Glomerular visceral epithelial cell (primary cell): ENCODE results near the gene NAA80.
"Not testable (repeated sequence)": the region's sequence is repeated elsewhere in the genome, so short reads cannot be mapped to it uniquely, and the experiment has no call there.

Experiments used
- DNase-seq: peaks from one replicate; pipeline ENCODE4 v3.0.0-alpha.2; 2016; ENCODE audit errors: extremely low spot score

Gene NAA80

DNA sequence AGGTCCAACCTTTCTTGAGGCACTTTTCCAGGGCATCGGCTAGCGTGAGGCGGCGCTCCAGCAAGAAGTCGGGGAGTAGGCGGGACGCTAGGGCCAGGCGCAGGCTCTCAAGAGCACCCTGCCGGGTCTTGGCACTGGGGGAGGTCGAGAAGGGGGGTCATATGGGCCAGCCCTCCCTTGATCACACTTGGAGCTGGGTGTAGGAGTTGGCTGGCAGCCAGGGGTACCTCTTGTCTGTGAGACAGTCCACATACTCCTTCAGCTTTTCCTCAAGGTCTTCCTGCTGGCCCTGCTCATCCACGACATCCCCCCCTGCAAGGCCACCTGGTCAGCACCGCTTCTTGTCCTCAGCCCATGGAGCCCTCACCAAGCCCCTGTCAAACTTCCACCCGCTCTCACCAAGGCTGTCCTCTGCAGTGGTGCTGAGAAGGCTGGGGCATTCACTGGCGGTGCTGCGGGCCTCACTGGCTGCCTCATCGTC, 9.0 kb downstream of the NAA80 start:
- DNase-seq: no peak

DNA sequence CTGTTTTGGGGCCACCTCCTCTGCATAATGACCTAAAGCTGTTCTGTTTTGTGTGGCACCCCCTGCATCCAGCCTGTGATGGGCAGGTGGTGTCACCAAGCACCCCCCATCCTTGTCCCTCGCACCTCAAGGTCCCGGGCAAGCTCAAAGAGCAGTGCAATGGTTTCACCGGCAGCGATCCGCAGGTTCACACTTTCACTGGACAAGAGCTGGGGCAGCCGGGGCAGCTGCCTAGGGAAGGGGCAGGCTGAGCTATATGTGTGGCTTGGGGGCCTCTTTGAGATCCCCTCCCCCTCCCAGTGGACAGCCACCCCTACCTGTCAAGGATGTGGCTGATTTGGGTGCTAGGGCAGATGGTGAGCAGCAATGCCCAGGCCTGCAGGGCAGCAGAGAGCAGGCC, 10.1 kb downstream of the NAA80 start:
- DNase-seq: no peak

DNA sequence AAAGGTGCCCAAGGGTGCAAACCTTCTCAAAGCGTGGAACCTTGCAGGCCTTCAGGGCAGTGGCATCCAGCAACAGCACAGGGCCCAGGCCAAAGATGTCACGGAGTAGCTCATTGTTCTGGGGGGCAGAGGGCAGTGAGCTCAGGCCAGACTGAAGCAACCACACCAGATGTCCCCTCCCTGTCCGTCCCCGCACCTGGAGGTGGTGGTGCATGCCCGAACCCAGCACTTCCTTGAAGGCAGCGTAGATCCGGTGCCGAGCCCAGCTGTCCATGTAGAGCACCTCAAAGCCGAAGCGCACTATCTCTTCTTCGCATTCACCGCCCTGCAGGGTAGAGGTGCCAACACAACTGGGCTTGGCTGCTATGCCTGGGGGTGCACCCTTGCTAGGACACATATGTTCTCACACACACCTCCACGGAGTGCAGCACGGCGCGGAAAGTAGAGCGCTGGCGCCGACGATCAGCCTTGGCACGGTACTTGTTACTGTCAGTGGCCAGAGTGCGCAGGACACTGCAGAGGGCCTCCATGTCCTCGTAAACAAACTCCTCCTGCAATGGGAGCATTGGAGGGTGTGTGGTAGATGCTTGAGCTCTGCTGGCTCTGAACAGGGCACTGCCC, 10.7 kb downstream of the NAA80 start:
- no peak for DNase-seq

DNA sequence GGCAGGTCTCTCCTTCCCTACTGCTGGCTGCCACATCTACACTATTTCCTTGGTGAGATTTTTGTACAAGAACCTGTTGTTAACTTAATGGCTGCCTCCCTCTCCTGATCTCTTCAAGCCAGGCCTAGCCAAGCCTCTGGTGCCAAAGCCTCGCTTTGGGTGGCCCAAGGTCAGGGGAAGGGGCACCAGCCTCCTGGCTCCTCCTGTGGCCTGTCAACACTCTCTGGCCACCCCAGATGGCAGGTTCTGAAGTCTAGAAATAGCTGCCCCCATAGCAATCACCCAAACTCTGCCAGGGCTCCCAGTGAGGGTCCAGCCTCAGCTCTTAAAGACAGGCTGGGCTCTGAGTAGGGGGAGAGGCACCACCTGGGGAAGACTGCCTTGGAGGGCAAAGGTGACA, 11.9 kb downstream of the NAA80 start:
- DNase-seq: no peak

DNA sequence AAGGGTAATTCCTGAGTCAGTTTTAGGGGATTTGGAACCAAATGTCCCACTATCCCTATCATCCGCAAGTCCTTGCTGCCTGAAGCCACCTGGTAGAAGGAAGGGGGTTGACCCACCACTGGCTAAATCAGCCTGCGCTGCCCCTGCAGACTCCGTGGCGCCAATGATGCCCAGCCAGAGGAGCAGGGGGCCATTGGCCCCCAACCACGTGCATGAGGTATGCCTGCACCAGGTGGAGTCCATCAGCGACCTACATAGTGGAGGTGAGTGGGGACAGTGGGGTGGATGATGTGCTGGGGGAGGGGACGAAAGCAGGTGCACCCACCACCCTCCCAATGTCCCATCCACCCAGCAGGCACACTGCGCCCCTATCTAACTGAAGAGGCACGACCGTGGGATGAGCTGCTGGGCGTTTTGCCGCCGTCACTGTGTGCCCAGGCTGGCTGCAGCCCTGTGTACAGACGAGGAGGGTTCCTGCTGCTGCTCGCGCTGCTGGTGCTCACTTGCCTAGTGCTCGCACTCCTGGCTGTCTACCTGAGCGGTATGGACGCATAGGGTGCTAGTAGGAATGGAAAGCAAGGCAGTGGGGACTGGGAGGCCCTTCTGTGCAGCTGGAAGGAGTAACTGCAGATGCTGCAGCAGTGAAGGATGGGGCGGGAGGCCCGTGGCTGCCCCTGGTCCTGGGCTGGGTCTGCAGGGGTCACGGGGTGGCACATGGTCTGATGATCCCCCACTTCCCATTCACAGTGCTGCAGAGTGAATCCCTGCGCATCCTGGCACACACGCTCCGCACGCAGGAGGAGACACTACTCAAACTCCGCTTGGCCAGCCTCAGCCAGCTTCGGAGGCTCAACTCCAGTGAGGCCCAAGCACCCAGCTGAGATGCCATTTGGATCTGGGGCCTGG, 12.6 kb downstream of the NAA80 start:
- no peak for DNase-seq

DNA sequence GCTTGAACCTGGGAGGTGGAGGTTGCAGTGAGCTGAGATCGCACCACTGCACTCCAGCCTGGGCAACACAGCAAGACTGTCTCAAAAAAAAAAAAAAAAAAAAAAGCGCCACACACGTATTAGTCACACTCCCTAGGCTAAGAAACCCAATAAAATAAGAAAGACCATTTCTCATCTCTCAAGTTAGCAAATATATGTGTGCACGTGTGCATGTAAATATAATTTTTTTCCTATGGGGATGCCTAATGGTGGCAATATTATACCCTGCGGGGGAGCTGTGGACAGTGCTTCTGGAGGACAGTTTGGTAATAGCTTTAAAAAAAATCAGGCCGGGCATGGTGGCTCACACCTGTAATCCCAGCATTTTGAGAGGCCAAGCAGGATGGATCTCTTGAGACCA, 15.1 kb downstream of the NAA80 start:
- not testable (repeated sequence) for DNase-seq

DNA sequence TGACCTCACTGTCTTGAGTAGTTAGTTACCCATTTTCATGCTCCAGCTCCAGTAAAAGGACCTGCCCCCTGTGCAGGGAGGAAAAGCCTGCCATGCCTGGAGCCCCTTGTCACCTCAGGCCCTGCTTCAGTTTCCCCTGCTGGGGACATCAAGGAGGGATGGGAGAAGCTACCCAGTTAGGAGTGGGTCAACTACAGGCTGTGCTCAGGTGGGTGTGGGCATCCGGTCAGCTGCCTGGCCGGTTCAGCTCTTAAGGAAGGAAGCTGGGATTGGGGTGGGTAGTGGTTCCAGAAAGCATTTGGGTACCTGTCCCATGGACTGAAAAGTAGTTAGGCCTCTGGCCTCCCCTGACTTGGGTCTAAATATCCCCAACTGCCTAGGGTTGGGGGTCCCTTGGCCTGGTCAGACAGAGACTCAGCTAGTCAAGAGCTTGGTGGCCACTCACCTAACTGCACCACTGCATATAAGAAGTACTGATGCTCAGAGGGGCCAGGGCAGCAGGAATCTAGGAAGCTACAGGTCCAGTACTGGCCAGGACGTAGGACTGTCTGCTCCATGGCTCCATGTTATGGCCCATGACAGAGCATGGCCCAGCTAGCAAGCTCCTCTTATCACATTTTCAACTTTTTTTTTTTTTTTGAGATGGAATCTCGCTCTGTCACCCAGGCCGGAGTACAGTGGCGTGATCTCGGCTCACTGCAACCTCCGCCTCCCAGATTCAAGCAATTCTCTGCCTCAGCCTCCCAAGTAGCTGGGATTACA, 19.8 kb downstream of the NAA80 start:
- no peak for DNase-seq

DNA sequence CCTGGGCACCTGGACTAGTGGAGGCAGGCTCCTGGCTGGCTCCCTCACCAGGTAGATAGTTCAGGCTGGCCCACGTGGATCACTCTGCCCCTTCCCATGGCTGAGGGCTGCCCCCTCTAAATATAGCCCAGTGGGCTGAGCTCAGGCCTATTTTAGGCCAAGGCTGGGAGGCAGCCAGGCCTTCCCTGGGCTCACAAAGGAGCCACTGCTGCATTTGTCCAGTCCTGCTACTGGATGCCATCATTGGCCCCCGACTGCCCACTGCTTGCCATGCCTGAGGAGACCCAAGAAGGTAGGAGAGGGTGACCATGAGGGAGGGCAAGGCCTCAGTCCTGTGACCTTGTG, 20.4 kb downstream of the NAA80 start, which contains the start of gene LSMEM2:
LSMEM2 (plus strand) TSS at position 208 of the 345 bp plus-strand sequence; CDS start at position 235, 27 bp downstream.
- no peak for DNase-seq

DNA sequence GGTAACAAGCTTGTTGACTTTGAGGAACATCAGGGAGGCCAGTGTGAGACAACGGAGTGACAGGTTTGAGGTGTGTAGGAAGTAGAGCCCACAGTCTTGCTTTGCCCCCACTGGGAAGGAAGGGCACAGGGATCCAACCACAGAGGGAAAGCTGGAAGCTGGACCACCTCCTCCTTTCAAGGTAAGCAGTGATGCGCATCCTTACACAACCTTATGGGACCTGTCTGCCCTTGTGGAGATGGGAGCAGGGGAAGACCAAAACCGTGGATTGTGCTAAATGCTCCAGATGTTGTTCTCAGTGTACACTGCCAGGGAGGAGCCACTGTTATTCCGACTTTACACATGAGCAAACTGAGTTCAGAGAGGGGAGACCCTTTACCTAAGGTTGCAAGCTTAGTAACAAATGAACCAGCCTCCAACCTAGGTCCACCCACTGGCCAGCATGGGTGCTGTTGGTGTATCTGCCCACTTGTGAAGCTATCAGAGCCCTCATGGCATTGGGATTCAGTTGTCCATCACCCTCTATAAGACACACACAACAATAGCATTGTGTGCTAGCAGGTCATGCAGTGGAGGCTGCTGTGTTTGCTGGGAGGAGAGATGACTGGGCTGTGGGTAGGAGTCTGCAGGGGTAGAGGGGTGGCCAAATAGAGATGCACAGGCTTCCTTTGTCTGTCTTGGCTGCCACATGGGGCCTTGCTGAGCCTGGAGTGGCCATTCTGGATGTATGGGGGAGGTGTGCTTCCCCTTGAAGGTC, 20.9 kb downstream of the NAA80 start:
- DNase-seq: no peak

DNA sequence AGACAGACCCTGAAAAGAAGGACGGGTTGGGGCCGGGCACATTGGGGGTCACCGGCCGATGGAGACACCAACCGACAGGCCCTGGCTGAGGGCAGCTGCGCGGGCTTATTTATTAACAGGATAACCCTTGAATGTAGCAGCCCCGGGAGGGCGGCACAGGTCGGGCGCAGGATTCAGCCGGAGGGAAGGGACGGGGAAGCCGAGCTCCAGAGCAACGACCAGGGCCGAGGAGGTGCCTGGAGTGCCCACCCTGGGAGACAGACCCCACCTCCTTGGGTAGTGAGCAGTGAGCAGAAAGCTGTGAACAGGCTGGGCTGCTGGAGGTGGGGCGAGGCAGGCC, 22.5 kb downstream of the NAA80 start:
- no peak for DNase-seq

DNA sequence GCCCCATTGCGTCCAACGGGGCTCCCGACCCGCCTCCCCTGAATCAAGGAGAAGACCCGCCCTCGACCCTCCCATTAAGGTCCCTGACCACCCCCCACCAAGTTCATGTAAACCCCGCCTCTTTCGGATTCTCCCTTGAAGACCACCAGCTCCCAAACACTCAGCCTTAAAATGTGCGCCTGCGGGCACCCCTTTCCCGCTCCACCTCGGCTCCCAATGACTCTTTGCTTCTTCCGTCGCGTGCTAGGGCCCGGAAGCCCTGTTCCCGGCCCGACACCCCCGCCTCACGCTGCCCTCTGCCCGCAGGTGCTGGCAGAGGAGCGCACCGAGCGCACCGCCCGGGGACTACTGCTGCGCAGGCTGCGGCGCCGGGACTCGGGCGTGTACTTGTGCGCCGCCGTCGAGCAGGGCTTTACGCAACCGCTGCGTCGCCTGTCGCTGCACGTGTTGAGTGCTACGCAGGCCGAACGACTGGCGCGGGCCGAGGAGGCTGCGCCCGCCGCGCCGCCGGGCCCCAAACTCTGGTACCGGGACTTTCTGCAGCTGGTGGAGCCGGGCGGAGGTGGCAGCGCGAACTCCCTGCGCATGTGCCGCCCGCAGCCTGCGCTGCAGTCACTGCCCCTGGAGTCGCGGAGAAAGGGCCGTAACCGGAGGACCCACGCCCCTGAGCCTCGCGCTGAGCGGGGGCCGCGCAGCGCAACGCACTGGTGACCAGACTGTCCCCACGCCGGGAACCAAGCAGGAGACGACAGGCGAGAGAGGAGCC, 23.0 kb downstream of the NAA80 start:
- no peak for DNase-seq

DNA sequence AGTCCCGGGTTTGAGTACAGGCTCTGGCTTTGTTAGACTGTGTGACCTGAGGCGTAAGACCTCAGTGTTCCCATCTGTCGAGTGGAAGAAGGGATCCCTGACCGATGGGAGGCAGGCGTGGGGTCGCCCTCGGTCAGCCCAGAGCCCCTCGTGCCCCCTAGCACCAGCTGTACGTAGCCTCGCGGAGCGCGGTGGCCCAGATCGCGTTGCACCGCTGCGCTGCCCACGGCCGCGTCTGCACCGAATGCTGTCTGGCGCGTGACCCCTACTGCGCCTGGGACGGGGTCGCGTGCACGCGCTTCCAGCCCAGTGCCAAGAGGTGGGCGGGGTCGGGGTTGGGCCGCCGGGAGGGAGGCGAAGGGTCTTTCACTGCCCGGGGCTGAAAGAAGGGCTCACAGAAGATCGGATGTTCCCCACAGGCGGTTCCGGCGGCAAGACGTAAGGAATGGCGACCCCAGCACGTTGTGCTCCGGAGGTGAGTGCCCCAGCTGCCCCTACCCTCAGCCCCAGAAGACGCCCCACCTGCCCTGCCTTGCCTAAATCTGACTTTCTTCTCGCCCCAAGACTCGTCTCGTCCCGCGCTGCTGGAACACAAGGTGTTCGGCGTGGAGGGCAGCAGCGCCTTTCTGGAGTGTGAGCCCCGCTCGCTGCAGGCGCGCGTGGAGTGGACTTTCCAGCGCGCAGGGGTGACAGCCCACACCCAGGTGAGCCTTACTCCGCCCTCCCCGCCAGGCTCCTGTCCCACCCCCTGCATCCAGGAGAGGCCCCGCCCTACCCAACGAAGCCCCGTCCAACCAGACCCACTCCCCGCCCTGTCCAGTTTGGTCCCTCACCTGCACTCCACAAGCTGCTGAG, 23.8 kb downstream of the NAA80 start:
- DNase-seq: no peak

DNA sequence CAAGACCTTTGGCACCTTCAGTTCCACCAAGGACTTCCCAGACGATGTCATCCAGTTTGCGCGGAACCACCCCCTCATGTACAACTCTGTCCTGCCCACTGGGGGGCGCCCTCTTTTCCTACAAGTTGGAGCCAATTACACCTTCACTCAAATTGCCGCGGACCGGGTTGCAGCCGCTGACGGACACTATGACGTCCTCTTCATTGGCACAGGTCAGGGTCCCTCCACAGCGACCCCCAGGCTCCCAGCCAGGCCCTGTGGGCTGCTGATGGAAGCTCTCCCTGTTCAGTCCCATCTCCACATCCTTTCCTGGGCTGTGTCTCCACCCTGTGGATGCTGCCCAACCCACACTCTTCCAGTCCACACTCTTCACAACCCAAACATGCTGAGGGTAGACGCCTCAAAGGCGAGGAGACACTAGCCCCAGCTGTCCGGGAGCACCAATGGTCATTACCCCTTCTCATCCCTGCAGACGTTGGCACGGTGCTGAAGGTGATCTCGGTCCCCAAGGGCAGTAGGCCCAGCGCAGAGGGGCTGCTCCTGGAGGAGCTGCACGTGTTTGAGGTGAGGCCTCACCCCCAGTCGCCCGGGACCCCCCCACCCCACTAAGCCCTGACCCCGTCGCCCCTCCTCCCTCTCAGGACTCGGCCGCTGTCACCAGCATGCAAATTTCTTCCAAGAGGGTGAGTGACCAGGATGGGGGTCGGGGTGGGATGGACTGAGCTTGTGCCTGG, 24.7 kb downstream of the NAA80 start:
- peak; percentile 50 for DNase-seq

DNA sequence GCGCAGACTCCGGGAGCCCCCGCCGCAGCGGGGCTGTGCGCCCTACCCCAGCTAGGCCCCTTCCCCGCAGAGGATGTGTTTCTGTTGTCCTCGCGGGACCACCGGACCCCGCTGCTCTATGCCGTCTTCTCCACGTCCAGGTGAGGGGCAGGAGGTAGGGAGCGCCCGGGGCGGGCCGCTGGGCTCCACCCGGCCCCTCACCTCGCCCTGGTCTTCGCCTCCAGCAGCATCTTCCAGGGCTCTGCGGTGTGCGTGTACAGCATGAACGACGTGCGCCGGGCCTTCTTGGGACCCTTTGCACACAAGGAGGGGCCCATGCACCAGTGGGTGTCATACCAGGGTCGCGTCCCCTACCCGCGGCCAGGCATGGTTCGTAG, 25.5 kb downstream of the NAA80 start:
- DNase-seq: no peak

DNA sequence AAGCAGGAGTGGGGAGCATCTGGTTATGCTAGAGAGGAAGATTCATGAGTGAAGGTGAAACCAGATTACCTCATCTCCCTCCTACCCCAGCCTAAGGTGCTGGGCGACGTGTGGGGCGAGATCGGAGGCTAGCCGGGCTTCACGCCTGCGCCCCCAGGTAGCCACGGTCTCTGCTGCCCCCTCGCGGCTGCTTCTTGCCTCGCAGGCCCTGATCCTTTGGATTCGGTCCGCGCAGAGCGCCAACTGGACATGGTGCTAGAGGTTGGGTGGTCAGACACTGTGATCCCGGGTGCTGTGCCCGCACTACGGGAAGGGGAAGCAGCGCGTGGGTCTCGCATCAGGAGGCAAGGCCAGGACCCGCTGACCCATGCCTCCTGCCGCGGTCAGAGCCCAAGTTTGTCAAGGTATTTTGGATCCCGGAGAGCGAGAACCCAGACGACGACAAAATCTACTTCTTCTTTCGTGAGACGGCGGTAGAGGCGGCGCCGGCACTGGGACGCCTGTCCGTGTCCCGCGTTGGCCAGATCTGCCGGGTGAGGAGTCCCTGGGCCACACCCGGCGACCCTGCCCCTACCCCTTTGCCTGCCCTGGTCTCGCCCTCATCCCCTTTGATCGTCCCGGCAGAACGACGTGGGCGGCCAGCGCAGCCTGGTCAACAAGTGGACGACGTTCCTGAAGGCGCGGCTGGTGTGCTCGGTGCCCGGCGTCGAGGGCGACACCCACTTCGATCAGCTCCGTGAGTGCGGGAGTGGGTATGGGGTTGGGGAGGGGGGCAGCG, 26.1 kb downstream of the NAA80 start:
- peak; percentile 85 for DNase-seq

DNA sequence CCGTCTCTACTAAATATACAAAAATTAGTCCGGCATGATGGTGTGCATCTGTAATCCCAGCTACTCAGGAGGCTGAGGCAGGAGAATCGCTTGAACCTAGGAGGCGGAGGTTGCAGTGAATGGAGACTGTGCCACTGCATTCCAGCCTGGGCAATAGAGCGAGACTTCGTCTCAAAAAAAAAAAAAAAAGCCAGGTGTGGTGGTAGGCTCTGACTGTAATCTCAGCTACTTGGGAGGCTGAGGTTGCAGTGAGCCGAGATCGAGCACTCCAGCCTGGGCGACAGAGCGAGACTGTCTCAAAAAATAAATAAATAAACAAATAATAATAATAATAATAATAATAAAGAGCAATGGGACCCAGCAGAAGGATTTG, 26.7 kb downstream of the NAA80 start:
- DNase-seq: not testable (repeated sequence)

DNA sequence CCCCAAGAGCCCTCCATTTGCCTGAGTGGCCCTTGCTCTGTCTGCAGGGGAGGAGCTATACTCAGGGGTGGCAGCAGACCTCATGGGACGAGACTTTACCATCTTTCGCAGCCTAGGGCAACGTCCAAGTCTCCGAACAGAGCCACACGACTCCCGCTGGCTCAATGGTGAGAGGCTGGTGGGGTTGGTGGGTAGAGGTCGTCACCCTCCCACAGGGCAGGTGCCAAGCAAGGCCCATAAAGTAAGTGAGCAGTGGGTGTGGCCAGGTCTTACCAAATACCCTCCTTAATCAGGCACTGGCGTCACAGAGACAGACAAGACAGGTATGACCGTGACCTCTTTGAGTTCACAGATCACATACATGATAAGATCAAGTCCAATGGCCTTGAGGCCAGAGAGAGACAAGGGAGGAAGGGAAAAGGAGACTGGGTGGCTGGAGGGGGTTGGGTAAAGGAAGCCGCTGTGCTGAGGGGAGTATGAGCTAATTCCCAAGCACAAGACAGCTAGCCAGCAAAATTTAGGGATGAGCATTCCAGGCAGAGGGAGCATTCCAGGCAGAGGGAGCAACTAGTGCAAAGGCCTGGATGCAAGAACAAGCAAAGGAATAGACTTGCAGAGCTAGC, 27.8 kb downstream of the NAA80 start:
- no peak for DNase-seq
